Fibroblast of skin of back (primary cell): ENCODE data around the gene MKNK1.

Experiments used
- DNase-seq: peaks from one replicate; pipeline ENCODE4 v3.0.0-alpha.2; 2013

The MKNK1 gene

GRCh38 chr1:46538147-46538546, 65.9 kb downstream of the MKNK1 start:
- no peak for DNase-seq

- DNase-seq = no peak
Observed at GRCh38 chr1:46537651-46538050, 66.4 kb downstream of the MKNK1 start.

- DNase-seq = no peak
Observed at GRCh38 chr1:46536527-46536926, 67.5 kb downstream of the MKNK1 start.

- DNase-seq = peak; percentile 9
Observed at GRCh38 chr1:46535063-46535462, 69.0 kb downstream of the MKNK1 start.

- DNase-seq = peak; percentile 48
Observed at GRCh38 chr1:46533179-46533864, 70.7 kb downstream of the MKNK1 start.

GRCh38 chr1:46532498-46533178, 71.4 kb downstream of the MKNK1 start:
- peak; percentile 65 for DNase-seq

- DNase-seq = no peak
Observed at GRCh38 chr1:46532095-46532494, 72.0 kb downstream of the MKNK1 start.

- DNase-seq = no peak
Observed at GRCh38 chr1:46530791-46531409, 73.2 kb downstream of the MKNK1 start.

- DNase-seq = no peak
Observed at GRCh38 chr1:46530311-46530710, 73.8 kb downstream of the MKNK1 start.

- no peak for DNase-seq
Observed at GRCh38 chr1:46529031-46529630, 74.9 kb downstream of the MKNK1 start.

GRCh38 chr1:46528297-46528955, 75.6 kb downstream of the MKNK1 start:
- peak; percentile 25 for DNase-seq

GRCh38 chr1:46527474-46528296, 76.4 kb downstream of the MKNK1 start:
- peak; percentile 71 for DNase-seq

- no peak for DNase-seq
Observed at GRCh38 chr1:46526691-46527291, 77.3 kb downstream of the MKNK1 start.

- no peak for DNase-seq
Observed at GRCh38 chr1:46526013-46526690, 77.9 kb downstream of the MKNK1 start.

GRCh38 chr1:46525253-46525983, 78.7 kb downstream of the MKNK1 start:
- DNase-seq = no peak

- DNase-seq = no peak
Observed at GRCh38 chr1:46524843-46525242, 79.2 kb downstream of the MKNK1 start.

GRCh38 chr1:46523496-46524353, 80.3 kb downstream of the MKNK1 start:
- no peak for DNase-seq

GRCh38 chr1:46522969-46523320, 81.1 kb downstream of the MKNK1 start:
- no peak for DNase-seq
